Left ventricle myocardium inferior (tissue), 1 donor: ENCODE measurements around the gene C1QL1. TPM values are rescaled to one million over a fixed set of nuclear protein-coding genes. Genes with fewer than 3 reads are reported as not detected.
A peak's percentile ranks its signal among the peaks of the same experiment; 100 is the strongest.

Experiments used
- DNase-seq: peaks from one replicate; pipeline ENCODE4 v3.0.0-alpha.2; 2020
- H3K27ac ChIP-seq: fragments of 200-600 bp; replicated peaks from 2 replicates; pipeline ENCODE4 v1.8.0; 2021
- H3K27me3 ChIP-seq: fragments of 200-600 bp; 2 replicates; pipeline ENCODE4 v1.8.0; 2021; ENCODE audit warnings: low read depth
- H3K36me3 ChIP-seq: fragments of 200-600 bp; 2 replicates; pipeline ENCODE4 v1.8.0; 2021
- H3K4me1 ChIP-seq: fragments of 200-600 bp; 2 replicates; pipeline ENCODE4 v1.8.0; 2021
- H3K4me3 ChIP-seq: fragments of 200-600 bp; 2 replicates; pipeline ENCODE4 v1.8.0; 2021; ENCODE audit warnings: mild to moderate bottlenecking, moderate library complexity
- H3K9me3 ChIP-seq: fragments of 200-600 bp; replicated peaks from 2 replicates; pipeline ENCODE4 v1.8.0; 2021
- intact Hi-C: fragments of 100-400 bp; cut with micrococcal nuclease; formaldehyde crosslinking; loops from one replicate; pipeline ENCODE4 v1.11.0; 2022
- total RNA-seq: library from RNA; stranded (reverse); fragmentation: NEBNext Ultra II Directional; extraction: Animal tissue kit (Norgen Biotek cat#: 25700); gene quantifications from one replicate; pipeline ENCODE4 v1.2.1, GENCODE V29; 2021
- TF ChIP-seq, protein P1 (sequence below): fragments of 200-600 bp; IDR thresholded peaks from 2 replicates; pipeline ENCODE4 v1.8.0; 2021; ENCODE audit warnings: antibody characterized with exemption, mild to moderate bottlenecking, borderline replicate concordance
- donor health status: DM: no; HTN: yes; CAD: no; lungs with severe emphysema.

Gene C1QL1
- total RNA-seq, 1 donor from 2014 or later = 0.74 TPM

DNA sequence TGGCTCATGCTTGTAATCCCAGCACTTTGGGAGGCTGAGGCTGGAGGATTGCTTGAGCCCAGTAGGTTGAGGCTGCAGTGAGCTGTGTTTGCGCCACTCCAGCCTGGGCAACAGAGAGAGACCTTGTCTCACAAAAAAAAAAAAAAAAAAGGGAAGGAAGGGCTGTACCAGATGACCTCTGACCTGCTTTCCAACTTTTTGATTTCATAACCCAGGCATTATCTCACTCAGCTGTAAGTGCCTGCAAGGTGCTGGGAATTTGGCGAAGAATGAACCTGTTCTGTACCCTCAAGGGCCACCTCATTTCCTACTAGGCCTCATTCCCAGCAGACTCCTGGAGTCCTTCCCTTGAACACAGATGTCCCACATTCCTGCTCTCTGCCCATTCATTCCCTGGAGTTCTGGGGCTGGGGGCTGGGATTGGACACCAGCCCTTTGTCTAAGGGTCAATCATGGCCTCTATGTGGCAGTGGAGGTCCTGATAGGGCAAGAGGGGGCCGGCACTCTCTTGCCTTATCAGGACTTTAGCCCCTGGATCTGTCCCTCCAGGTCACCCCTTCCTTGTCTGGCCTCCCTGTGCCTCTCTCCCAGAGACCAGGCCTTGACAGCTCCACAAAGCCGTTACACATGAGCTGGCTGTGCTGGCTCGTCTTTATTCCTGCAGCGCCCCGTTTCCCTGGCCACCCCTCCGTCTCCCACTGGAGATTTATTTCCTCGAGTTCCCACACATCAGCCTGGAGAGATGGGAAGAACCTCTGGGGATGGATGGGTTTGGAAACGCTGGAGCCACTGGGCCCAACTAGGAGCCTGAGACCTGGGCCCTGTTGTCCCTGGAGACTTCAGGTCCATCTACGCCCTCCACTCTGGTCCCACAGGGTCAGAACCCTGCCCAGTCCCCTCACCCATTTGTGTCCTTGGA is 52.0 kb downstream of the C1QL1 start:
- Histone ChIP-seq H3K36me3 (no peaks in the 10 kb centered on the region), H3K27me3 (peaks cover 39% of the 10 kb centered on the region), H3K27ac (peak overlapping the region; percentile 79), H3K4me3 (no peak overlapping the region), H3K4me1 (peaks cover 46% of the 10 kb centered on the region), H3K9me3 (no peaks in the 10 kb centered on the region)
- TF ChIP-seq, protein P1, sequence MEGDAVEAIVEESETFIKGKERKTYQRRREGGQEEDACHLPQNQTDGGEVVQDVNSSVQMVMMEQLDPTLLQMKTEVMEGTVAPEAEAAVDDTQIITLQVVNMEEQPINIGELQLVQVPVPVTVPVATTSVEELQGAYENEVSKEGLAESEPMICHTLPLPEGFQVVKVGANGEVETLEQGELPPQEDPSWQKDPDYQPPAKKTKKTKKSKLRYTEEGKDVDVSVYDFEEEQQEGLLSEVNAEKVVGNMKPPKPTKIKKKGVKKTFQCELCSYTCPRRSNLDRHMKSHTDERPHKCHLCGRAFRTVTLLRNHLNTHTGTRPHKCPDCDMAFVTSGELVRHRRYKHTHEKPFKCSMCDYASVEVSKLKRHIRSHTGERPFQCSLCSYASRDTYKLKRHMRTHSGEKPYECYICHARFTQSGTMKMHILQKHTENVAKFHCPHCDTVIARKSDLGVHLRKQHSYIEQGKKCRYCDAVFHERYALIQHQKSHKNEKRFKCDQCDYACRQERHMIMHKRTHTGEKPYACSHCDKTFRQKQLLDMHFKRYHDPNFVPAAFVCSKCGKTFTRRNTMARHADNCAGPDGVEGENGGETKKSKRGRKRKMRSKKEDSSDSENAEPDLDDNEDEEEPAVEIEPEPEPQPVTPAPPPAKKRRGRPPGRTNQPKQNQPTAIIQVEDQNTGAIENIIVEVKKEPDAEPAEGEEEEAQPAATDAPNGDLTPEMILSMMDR = no peak
- intact Hi-C loops = no loop called here
- no peak for DNase-seq

DNA sequence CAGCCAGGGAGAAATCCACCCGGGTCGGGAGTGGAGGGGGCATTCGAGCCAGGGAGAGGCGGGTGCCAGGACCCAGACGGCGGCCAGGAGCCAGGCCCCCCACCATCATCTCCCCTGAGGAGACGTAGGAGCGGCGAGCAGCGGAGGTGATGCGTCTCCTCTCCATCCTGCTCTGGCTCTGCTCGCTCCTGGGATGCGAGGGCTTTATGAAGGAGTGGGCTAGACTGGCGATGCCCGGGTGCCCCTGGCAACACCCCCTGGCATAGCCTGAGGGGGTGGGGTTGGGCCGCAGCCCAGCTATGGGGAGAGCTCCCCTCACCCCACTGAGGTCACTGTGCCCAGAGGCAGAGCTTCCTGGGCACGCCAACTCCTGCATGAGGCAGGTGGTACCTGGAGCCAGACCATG is 52.8 kb downstream of the C1QL1 start, which contains the start of gene GFAP:
TSS of gene GFAP (minus strand) at position 180 of the 406 bp plus-strand sequence. CDS start at position 166, 14 bp downstream.
- intact Hi-C loops = no loop called here
- Histone ChIP-seq H3K9me3 (no peaks in the 10 kb centered on the region), H3K36me3 (no peaks in the 10 kb centered on the region), H3K27me3 (peaks cover 47% of the 10 kb centered on the region), H3K4me1 (peaks cover 43% of the 10 kb centered on the region), H3K4me3 (no peak within 1 kb of the TSS), H3K27ac (peak within 1 kb of the TSS; percentile 79)
- DNase-seq = no peak
- TF ChIP-seq, protein P1 = no peak

DNA sequence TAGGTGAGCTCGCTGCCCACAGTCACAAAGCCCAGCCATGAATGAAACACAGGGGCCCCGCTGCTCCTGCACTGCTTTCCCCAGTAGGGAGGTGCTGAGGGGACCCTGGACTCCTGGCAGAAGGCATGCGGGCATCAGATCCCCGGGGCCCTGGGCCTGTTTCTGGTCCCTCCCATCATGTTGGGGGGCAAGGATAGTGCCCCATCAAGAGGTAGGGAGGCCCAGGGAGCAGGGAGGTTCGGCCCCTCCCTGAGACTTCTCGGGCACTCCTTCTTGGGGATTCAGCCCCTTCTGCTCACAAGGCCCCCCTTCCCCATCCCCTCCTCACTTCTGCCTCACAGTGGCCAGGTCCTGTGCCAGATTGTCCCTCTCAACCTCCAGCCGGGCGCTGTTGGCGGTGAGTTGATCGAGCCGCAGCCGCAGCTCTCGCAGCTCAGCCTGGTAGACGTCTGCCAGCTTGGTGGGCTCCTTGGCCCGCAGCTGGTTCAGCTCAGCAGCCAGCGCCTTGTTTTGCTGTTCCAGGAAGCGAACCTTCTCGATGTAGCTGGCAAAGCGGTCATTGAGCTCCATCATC is 53.3 kb downstream of the C1QL1 start:
- intact Hi-C loops = no loop called here
- Histone ChIP-seq H3K9me3 (no peaks in the 10 kb centered on the region), H3K4me1 (peaks cover 39% of the 10 kb centered on the region), H3K4me3 (no peak overlapping the region), H3K27ac (no peak overlapping the region), H3K27me3 (peaks cover 49% of the 10 kb centered on the region), H3K36me3 (no peaks in the 10 kb centered on the region)
- no peak for DNase-seq
- TF ChIP-seq, protein P1 = no peak

- Histone ChIP-seq H3K4me3 (no peak overlapping the region), H3K4me1 (peaks cover 36% of the 10 kb centered on the region), H3K27ac (no peak overlapping the region), H3K27me3 (peaks cover 49% of the 10 kb centered on the region), H3K36me3 (no peaks in the 10 kb centered on the region), H3K9me3 (no peaks in the 10 kb centered on the region)
- TF ChIP-seq, protein P1 = no peak
- intact Hi-C loops = no loop called here
- no peak for DNase-seq
Observed at GRCh38 chr17:44914148-44914547, 54.0 kb downstream of the C1QL1 start.

GRCh38 chr17:44913676-44914075 is 54.4 kb downstream of the C1QL1 start:
- intact Hi-C loops = no loop called here
- Histone ChIP-seq H3K27ac (no peak overlapping the region), H3K4me3 (no peak overlapping the region), H3K9me3 (no peaks in the 10 kb centered on the region), H3K27me3 (peaks cover 49% of the 10 kb centered on the region), H3K4me1 (peaks cover 36% of the 10 kb centered on the region), H3K36me3 (no peaks in the 10 kb centered on the region)
- TF ChIP-seq, protein P1 = no peak
- DNase-seq = no peak
